PC-9 (cell line): ENCODE measurements around the gene EXOSC3.

Experiments
- CTCF ChIP-seq: fragments of 200-600 bp; sonication (generic); conservative IDR thresholded peaks from 2 replicates; pipeline ENCODE4 v1.6.1; 2017; ENCODE audit warnings: mixed run types, antibody characterized with exemption, mild to moderate bottlenecking, moderate library complexity
- EZH2 ChIP-seq: fragments of 200-600 bp; sonication (generic); IDR thresholded peaks from 2 replicates; pipeline ENCODE4 v1.8.0; 2017; ENCODE audit warnings: antibody characterized with exemption, low read depth

GRCh38 chr9:37740128-37740527, 44.7 kb downstream of the EXOSC3 start:
- no peak for TF ChIP-seq CTCF
- TF ChIP-seq EZH2: no peak
